ENCODE data around the gene CYTIP.

The CYTIP gene

DNA sequence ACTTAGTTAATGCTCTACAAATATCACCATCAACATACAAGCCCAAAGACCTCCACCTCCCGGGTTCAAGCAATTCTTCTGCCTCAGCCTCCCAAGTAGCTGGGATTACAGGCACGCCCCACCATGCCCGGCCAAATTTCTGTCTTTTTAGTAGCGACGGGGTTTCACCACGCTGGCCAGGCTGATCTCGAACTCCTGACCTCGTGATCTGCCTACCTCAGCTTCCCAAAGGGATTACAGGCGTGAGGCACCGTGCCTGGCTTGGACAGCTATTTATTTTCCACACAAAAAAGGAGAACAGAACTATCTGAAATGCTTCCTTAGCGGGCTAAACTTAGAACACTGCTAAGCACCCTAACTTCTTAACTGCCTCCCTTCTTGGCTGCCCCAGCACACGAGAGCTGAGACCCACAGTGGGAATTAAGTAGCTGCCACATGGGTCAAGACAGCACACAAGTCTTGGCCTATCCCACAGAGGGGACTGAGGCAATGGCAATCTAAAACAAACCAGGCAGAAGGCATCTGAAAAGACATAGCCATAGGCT, 24.8 kb downstream of the CYTIP start:
- H2BK12ac ChIP-seq (ENCODE audit: low read length): no peak overlapping the region
- no peak overlapping the region for H2AK5ac ChIP-seq (ENCODE audit: low read depth, low read length)
- H3K27ac ChIP-seq (replicated peaks; ENCODE audit: low read length): no peak overlapping the region
- no peak overlapping the region for H3K14ac ChIP-seq (ENCODE audit: low read length)
- no peak overlapping the region for H3K23ac ChIP-seq (ENCODE audit: low read depth, low read length, poor library complexity)
- H3K27me3 ChIP-seq (ENCODE audit: control insufficient read depth in 3 of 3, insufficient read depth in 3 of 3, low read depth in 1 of 3, low read length in 3 of 3): no peaks in the 10 kb centered on the region
- H2BK120ac ChIP-seq (ENCODE audit: low read depth, low read length): no peak overlapping the region
- DNase-seq (ENCODE audit: low spot score): no peak
- no peaks in the 10 kb centered on the region for H3K36me3 ChIP-seq (replicated peaks in 1 of 2; ENCODE audit: control insufficient read depth in 2 of 2, insufficient read depth in 2 of 2, low read length in 2 of 2)
- H2AFZ ChIP-seq (ENCODE audit: low read length): no peak overlapping the region
- no peak overlapping the region for H2BK15ac ChIP-seq (ENCODE audit: low read length)
- no peak overlapping the region for H3K9ac ChIP-seq (ENCODE audit: low read depth, low read length, poor library complexity)
- no peak overlapping the region for H3K18ac ChIP-seq (ENCODE audit: low read length)
- H3K4me1 ChIP-seq (ENCODE audit: control insufficient read depth in 2 of 2, insufficient read depth in 1 of 2, low read depth in 1 of 2, low read length in 2 of 2): no peaks in the 10 kb centered on the region
- WGBS, 2 donors (ENCODE audit: extremely low coverage in 2 of 2, insufficient read length in 2 of 2, insufficient replicate concordance in 1 of 2): no CpG with 5 or more reads among the region's 12 CpGs
- no peak overlapping the region for H3K4me3 ChIP-seq (ENCODE audit: low read length in 2 of 2)
- H3K4ac ChIP-seq (ENCODE audit: low read length): no peak overlapping the region
- no peaks in the 10 kb centered on the region for H3K9me3 ChIP-seq (replicated peaks in 1 of 2; ENCODE audit: control insufficient read depth in 2 of 2, insufficient read depth in 1 of 2, low read depth in 1 of 2, low read length in 2 of 2)
- H4K91ac ChIP-seq (ENCODE audit: low read depth, low read length, poor library complexity): no peak overlapping the region
- no peak overlapping the region for H4K8ac ChIP-seq (ENCODE audit: low read depth, low read length)
- H3K79me1 ChIP-seq (ENCODE audit: low read depth, low read length): no peaks in the 10 kb centered on the region
- H2BK5ac ChIP-seq (ENCODE audit: low read length): no peak overlapping the region
- no peak overlapping the region for H3K4me2 ChIP-seq (ENCODE audit: insufficient read depth, low read length, poor library complexity, severe bottlenecking)

DNA sequence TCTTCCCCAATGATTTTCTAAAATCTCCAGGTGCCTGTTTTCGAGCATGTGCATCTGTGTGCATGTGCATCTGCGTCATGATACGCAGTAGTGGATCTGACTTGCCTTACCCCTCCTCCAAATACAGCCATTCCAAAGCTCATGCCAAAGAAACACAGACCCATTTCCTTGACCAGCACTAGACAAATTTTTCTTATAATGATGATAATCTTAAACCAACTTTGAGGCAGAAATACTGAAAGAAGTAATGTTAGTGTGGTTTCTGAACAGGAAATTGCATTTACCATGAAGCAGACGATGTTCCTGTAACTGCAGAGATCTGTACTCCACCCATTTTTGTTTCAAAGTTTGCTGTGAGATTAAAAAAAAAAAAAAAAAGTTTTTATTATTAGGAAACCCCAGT, 25.6 kb downstream of the CYTIP start:
- Histone ChIP-seq H3K27me3 (ENCODE audit: control insufficient read depth in 3 of 3, insufficient read depth in 3 of 3, low read depth in 1 of 3, low read length in 3 of 3) (no peaks in the 10 kb centered on the region), H3K79me1 (ENCODE audit: low read depth, low read length) (no peaks in the 10 kb centered on the region), H4K8ac (ENCODE audit: low read depth, low read length) (no peak overlapping the region), H2BK12ac (ENCODE audit: low read length) (no peak overlapping the region), H2AFZ (ENCODE audit: low read length) (no peak overlapping the region), H3K23ac (ENCODE audit: low read depth, low read length, poor library complexity) (no peak overlapping the region), H3K4me3 (ENCODE audit: low read length in 2 of 2) (no peak overlapping the region), H2BK120ac (ENCODE audit: low read depth, low read length) (no peak overlapping the region), H3K18ac (ENCODE audit: low read length) (no peak overlapping the region), H2BK15ac (ENCODE audit: low read length) (no peak overlapping the region), H2BK5ac (ENCODE audit: low read length) (no peak overlapping the region), H3K4ac (ENCODE audit: low read length) (no peak overlapping the region), H3K4me2 (ENCODE audit: insufficient read depth, low read length, poor library complexity, severe bottlenecking) (no peak overlapping the region), H3K14ac (ENCODE audit: low read length) (no peak overlapping the region), H3K9me3 (replicated peaks in 1 of 2; ENCODE audit: control insufficient read depth in 2 of 2, insufficient read depth in 1 of 2, low read depth in 1 of 2, low read length in 2 of 2) (no peaks in the 10 kb centered on the region), H3K9ac (ENCODE audit: low read depth, low read length, poor library complexity) (no peak overlapping the region), H3K27ac (replicated peaks; ENCODE audit: low read length) (no peak overlapping the region), H3K4me1 (ENCODE audit: control insufficient read depth in 2 of 2, insufficient read depth in 1 of 2, low read depth in 1 of 2, low read length in 2 of 2) (no peaks in the 10 kb centered on the region), H3K36me3 (replicated peaks in 1 of 2; ENCODE audit: control insufficient read depth in 2 of 2, insufficient read depth in 2 of 2, low read length in 2 of 2) (no peaks in the 10 kb centered on the region), H2AK5ac (ENCODE audit: low read depth, low read length) (no peak overlapping the region), H4K91ac (ENCODE audit: low read depth, low read length, poor library complexity) (no peak overlapping the region)
- DNase-seq (ENCODE audit: low spot score): no peak
- WGBS, 2 donors (ENCODE audit: extremely low coverage in 2 of 2, insufficient read length in 2 of 2, insufficient replicate concordance in 1 of 2): no CpG with 5 or more reads among the region's 4 CpGs

DNA sequence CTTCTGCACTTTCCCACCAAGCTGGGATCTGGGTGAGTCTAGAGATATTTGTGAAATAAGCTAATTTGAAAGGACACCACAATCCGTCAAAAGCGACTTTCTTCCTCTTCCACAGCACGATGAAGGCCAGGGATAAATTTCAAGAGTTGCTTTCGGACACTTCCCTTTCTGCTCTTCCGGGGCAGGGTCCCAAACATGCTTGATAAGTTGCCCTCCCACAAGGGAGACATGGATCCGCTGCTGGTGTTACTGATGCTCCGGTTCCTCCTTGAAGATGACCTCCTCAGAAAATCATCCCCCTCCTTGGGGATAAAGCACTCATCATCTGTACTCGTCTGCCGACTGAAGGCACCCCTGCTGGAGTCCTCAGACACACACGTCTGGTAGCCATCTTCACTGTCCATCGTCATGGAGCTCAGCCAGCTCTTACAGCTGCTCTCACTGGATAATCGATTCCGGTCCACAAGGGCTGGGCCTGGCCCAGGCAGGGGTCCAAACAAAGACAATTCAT, 28.2 kb downstream of the CYTIP start:
- Histone ChIP-seq H3K27me3 (ENCODE audit: control insufficient read depth in 3 of 3, insufficient read depth in 3 of 3, low read depth in 1 of 3, low read length in 3 of 3) (no peaks in the 10 kb centered on the region), H3K14ac (ENCODE audit: low read length) (no peak overlapping the region), H2BK5ac (ENCODE audit: low read length) (no peak overlapping the region), H3K4me3 (ENCODE audit: low read length in 2 of 2) (no peak overlapping the region), H4K8ac (ENCODE audit: low read depth, low read length) (no peak overlapping the region), H3K36me3 (replicated peaks in 1 of 2; ENCODE audit: control insufficient read depth in 2 of 2, insufficient read depth in 2 of 2, low read length in 2 of 2) (no peaks in the 10 kb centered on the region), H3K4ac (ENCODE audit: low read length) (no peak overlapping the region), H3K9ac (ENCODE audit: low read depth, low read length, poor library complexity) (no peak overlapping the region), H3K4me1 (ENCODE audit: control insufficient read depth in 2 of 2, insufficient read depth in 1 of 2, low read depth in 1 of 2, low read length in 2 of 2) (no peaks in the 10 kb centered on the region), H3K9me3 (replicated peaks in 1 of 2; ENCODE audit: control insufficient read depth in 2 of 2, insufficient read depth in 1 of 2, low read depth in 1 of 2, low read length in 2 of 2) (no peaks in the 10 kb centered on the region), H3K79me1 (ENCODE audit: low read depth, low read length) (no peaks in the 10 kb centered on the region), H3K18ac (ENCODE audit: low read length) (no peak overlapping the region), H2BK12ac (ENCODE audit: low read length) (no peak overlapping the region), H3K27ac (replicated peaks; ENCODE audit: low read length) (no peak overlapping the region), H2AFZ (ENCODE audit: low read length) (no peak overlapping the region), H3K23ac (ENCODE audit: low read depth, low read length, poor library complexity) (no peak overlapping the region), H2BK15ac (ENCODE audit: low read length) (no peak overlapping the region), H3K4me2 (ENCODE audit: insufficient read depth, low read length, poor library complexity, severe bottlenecking) (no peak overlapping the region), H2AK5ac (ENCODE audit: low read depth, low read length) (no peak overlapping the region), H4K91ac (ENCODE audit: low read depth, low read length, poor library complexity) (no peak overlapping the region), H2BK120ac (ENCODE audit: low read depth, low read length) (no peak overlapping the region)
- WGBS, 2 donors (ENCODE audit: extremely low coverage in 2 of 2, insufficient read length in 2 of 2, insufficient replicate concordance in 1 of 2): no CpG with 5 or more reads among the region's 13 CpGs
- DNase-seq (ENCODE audit: low spot score): no peak

DNA sequence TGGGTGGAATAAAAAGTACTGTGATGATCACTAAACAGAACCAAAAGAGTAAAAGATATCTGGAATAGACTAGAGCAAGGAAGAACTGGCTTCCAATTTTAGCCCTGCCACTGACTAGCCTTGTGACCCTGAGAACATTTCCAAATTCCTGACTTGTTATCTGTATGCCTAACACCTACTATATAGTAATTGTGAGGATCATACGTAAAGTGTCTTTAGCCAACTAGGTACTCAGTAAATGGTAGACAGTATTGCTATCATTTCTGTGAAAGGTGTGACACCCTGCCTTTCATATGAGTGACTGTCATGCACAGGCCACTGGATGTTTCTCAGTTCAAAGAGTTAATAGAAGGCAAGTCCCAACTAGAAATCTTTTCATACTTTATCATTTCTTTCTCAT, 29.8 kb downstream of the CYTIP start:
- Histone ChIP-seq H2BK5ac (ENCODE audit: low read length) (no peak overlapping the region), H3K36me3 (replicated peaks in 1 of 2; ENCODE audit: control insufficient read depth in 2 of 2, insufficient read depth in 2 of 2, low read length in 2 of 2) (no peaks in the 10 kb centered on the region), H3K4ac (ENCODE audit: low read length) (no peak overlapping the region), H3K4me3 (ENCODE audit: low read length in 2 of 2) (no peak overlapping the region), H3K23ac (ENCODE audit: low read depth, low read length, poor library complexity) (no peak overlapping the region), H3K4me2 (ENCODE audit: insufficient read depth, low read length, poor library complexity, severe bottlenecking) (no peak overlapping the region), H4K8ac (ENCODE audit: low read depth, low read length) (no peak overlapping the region), H4K91ac (ENCODE audit: low read depth, low read length, poor library complexity) (no peak overlapping the region), H3K9me3 (replicated peaks in 1 of 2; ENCODE audit: control insufficient read depth in 2 of 2, insufficient read depth in 1 of 2, low read depth in 1 of 2, low read length in 2 of 2) (no peaks in the 10 kb centered on the region), H2BK12ac (ENCODE audit: low read length) (no peak overlapping the region), H3K14ac (ENCODE audit: low read length) (no peak overlapping the region), H2AFZ (ENCODE audit: low read length) (no peak overlapping the region), H2BK15ac (ENCODE audit: low read length) (no peak overlapping the region), H3K4me1 (ENCODE audit: control insufficient read depth in 2 of 2, insufficient read depth in 1 of 2, low read depth in 1 of 2, low read length in 2 of 2) (no peaks in the 10 kb centered on the region), H3K18ac (ENCODE audit: low read length) (no peak overlapping the region), H3K27ac (replicated peaks; ENCODE audit: low read length) (no peak overlapping the region), H3K9ac (ENCODE audit: low read depth, low read length, poor library complexity) (no peak overlapping the region), H3K79me1 (ENCODE audit: low read depth, low read length) (no peaks in the 10 kb centered on the region), H2AK5ac (ENCODE audit: low read depth, low read length) (no peak overlapping the region), H2BK120ac (ENCODE audit: low read depth, low read length) (no peak overlapping the region), H3K27me3 (ENCODE audit: control insufficient read depth in 3 of 3, insufficient read depth in 3 of 3, low read depth in 1 of 3, low read length in 3 of 3) (no peaks in the 10 kb centered on the region)
- no CpG with 5 or more reads among the region's 1 CpG for WGBS, 2 donors (ENCODE audit: extremely low coverage in 2 of 2, insufficient read length in 2 of 2, insufficient replicate concordance in 1 of 2)
- DNase-seq (ENCODE audit: low spot score): no peak

Data from neuronal stem cell (in vitro differentiated cells).